Adrenal gland (tissue), 5 donors: ENCODE results near the gene MAPKAP1.

ENCODE experiments used
- POLR2A ChIP-seq, 2 donors: fragments of 450-650 bp; IDR thresholded peaks; one replicate each; pipeline ENCODE4 v1.6.1; 2017; ENCODE audit warnings: antibody characterized with exemption in 2 of 2, mild to moderate bottlenecking in 2 of 2, moderate library complexity in 1 of 2
- TF ChIP-seq, protein P1 (sequence below), 6 experiments: fragments of 450-650 bp in 4 of 6; fragments of 200-600 bp in 2 of 6; sonication (generic) in 1 of 6; IDR thresholded peaks; 1 replicate in 5 of 6; 2 replicates in 1 of 6; pipeline versions ENCODE4 v1.5.1 to v1.8.0; 2016 to 2021; ENCODE audit warnings: antibody characterized with exemption in 6 of 6, mild to moderate bottlenecking in 2 of 6, moderate library complexity in 1 of 6
- donor health status: DM: no; HTN: no; CAD: no.

DNA sequence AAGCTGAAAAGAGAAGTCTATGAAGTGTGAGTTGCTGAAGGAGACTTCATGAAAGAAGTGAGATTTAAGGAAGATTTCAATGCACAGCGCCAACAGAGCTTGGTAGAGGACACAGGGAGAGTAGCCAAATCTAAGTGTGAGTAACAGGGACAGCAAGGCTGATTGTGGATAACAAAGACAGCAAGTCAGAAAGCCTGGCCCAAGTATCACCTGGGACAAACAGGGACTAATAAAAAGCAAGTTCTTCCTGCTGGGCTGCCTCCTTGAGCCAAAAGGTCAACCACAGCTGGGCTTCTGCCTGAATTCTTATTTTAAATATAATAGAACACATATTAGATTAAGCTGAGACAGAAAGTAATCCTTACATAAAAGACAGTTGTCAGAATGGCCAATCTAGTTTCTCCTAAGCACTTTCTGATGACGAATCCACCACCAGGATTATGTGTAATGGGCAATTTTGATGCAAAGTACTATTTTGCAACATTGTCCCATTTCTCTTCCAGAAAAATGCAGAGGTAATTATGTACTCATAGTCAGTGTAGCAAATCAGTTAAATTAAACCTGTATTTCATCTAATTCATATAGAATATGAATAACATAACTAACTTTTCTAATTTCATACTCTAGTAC is 73.8 kb downstream of the MAPKAP1 start:
- TF ChIP-seq, protein P1, sequence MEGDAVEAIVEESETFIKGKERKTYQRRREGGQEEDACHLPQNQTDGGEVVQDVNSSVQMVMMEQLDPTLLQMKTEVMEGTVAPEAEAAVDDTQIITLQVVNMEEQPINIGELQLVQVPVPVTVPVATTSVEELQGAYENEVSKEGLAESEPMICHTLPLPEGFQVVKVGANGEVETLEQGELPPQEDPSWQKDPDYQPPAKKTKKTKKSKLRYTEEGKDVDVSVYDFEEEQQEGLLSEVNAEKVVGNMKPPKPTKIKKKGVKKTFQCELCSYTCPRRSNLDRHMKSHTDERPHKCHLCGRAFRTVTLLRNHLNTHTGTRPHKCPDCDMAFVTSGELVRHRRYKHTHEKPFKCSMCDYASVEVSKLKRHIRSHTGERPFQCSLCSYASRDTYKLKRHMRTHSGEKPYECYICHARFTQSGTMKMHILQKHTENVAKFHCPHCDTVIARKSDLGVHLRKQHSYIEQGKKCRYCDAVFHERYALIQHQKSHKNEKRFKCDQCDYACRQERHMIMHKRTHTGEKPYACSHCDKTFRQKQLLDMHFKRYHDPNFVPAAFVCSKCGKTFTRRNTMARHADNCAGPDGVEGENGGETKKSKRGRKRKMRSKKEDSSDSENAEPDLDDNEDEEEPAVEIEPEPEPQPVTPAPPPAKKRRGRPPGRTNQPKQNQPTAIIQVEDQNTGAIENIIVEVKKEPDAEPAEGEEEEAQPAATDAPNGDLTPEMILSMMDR (IDR thresholded peaks at IDR 0.05), result no peak
- no peak for TF ChIP-seq POLR2A (IDR thresholded peaks at IDR 0.05)
